ENCODE results near the gene CGB8. TPM values are rescaled to one million over a fixed set of nuclear protein-coding genes. Genes with fewer than 3 reads are reported as not detected.
"Not testable (repeated sequence)": the region's sequence is repeated elsewhere in the genome, so short reads cannot be mapped to it uniquely, and the experiment has no call there.

CGB8 gene
- total RNA-seq, 4 donors from 2014 or later: not detected

DNA sequence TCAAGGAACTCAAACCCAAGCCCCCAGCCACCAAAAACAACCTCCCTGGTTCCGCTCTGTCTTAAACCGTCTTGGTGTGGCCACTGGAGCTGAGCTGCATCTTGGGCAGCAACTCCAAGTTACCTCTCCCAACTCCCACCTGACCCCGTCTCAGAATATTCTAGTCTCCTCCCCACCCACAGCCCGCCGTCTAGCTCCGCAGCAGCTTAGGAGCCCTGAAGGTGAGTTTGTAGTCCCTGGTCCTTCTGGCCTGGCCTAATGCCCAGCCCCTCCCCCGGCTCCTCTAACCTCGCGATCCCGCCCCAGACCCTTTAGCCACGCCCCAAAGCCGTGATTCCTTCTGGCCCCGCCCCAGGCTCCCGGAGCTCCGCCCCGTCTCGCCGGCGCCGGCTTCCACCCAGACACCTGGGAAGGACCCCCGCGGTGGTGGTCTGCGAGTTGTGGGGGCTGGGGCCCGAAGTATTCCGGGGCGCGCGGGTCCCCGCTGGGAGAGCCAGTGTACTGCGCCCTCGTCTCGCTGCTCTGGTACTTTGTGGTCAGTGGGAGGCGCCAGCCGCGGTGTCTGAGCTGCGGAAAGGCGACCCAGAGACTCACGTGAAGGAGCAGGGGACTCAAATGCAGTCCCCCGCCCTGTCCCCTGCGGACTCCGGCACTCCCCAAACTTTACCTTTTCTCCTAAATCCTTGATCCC, 29.5 kb downstream of the CGB8 start:
- Histone ChIP-seq H3K4me1 (peaks cover 0 to 26% (median 19%) of the 10 kb centered on the region in 4 donors), H3K4me3 (peak overlapping the region; percentile 2 to 56 (median 46)), H3K9me3 (no peaks in the 10 kb centered on the region), H3K27me3 (peaks cover 0 to 46% of the 10 kb centered on the region in 2 donors), H3K27ac (no peak overlapping the region), H3K36me3 (peaks cover 0 to 23% (median 4%) of the 10 kb centered on the region in 3 donors)
- 13 to 27% methylated on average over 32 to 36 of the region's 41 CpGs for WGBS, 2 donors
- DNase-seq (ENCODE audit: low spot score in 2 of 2): peak in 1 of 2 donors; percentile 25
- TF ChIP-seq, protein P1, sequence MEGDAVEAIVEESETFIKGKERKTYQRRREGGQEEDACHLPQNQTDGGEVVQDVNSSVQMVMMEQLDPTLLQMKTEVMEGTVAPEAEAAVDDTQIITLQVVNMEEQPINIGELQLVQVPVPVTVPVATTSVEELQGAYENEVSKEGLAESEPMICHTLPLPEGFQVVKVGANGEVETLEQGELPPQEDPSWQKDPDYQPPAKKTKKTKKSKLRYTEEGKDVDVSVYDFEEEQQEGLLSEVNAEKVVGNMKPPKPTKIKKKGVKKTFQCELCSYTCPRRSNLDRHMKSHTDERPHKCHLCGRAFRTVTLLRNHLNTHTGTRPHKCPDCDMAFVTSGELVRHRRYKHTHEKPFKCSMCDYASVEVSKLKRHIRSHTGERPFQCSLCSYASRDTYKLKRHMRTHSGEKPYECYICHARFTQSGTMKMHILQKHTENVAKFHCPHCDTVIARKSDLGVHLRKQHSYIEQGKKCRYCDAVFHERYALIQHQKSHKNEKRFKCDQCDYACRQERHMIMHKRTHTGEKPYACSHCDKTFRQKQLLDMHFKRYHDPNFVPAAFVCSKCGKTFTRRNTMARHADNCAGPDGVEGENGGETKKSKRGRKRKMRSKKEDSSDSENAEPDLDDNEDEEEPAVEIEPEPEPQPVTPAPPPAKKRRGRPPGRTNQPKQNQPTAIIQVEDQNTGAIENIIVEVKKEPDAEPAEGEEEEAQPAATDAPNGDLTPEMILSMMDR (IDR thresholded peaks at IDR 0.05): no peak
- no peak for TF ChIP-seq POLR2A (IDR thresholded peaks at IDR 0.05)
- TF ChIP-seq EP300 (IDR thresholded peaks at IDR 0.05): no peak

DNA sequence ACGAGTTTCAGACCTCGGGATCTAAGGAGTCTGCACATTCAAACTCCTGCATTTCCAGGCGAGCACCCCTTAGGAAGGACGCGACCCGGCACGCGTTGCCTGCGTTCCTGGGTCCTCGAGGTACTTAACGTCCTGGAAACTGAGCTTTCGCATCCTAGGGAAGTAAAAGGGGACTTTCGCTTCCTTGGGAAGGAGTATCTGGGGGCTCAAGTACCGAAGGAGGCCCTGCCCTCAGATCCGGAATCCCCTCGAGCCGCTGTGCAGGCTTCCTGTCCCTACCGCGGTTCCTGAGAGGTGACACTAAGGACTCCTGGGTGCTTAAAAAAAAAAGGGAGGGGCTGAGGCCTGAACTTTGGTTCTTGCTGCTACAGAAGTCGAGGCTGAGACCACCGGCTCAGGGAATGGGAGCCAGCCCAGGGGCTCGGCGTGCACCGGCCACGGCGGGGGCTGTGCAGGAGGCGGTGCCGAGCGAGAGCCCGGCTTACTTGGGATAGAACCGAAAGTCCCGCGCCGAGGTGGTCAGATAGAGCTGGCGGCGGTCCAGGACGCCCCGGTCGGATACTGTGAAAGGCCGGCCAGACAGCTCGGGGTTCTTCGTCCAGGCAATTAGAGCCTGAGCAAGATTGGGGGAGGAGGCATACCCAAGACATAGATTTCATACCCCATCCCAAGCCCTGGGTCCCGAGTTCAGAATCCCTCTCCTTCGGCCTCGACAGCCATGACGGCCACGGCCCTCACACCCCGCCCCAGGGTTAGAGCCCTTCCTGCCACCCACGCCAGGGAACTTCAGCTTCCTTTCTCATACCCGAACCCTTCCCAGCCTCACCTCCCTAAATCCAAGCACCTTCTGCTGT, 30.3 kb downstream of the CGB8 start:
- Histone ChIP-seq H3K4me1 (peaks cover 0 to 26% (median 19%) of the 10 kb centered on the region in 4 donors), H3K4me3 (peak overlapping the region; percentile 6 to 56 (median 46)), H3K27me3 (peaks cover 0 to 46% of the 10 kb centered on the region in 2 donors), H3K36me3 (peaks cover 0 to 30% (median 4%) of the 10 kb centered on the region in 3 donors)
- DNase-seq (ENCODE audit: low spot score in 2 of 2); H3K9me3 ChIP-seq; H3K27ac ChIP-seq: not testable (repeated sequence)
- 1 to 5% methylated on average over 24 to 38 of the region's 50 CpGs for WGBS, 2 donors

DNA sequence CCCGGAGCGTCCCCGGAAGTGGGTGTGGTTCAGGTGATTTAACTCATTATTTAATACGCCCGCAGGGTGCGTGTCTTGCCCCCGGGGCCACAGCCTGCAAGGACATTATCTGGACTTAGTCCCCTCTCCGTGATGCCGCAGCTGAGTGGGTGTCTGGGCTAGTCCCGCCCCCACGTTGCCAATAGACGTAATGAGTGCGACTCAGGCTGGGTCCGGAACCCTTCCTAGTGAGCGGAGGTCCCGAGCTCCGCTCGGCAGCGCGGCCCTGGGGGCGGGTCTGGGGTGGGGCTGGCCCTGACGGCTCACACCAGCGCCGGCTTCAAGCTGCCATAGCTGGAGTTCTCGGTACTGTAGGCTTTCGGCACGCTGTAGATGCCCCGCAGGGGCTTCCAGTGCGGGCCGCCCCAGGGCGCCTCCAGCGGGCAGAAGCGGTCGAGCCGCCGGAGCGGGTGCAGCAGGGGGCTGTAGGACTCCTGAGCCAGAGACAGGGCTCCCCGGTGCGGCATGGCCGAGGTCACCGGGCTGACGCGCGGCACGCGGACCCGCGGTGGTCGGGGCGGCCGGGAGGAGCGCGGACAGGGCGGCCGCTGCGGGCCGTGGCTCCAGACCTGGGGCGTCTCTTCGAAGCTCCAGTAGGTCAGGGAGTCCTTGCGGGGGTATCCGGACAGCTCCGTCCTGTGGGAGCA, 31.1 kb downstream of the CGB8 start:
- 2% methylated on average over 25 to 35 of the region's 62 CpGs for WGBS, 2 donors
- peaks cover 0 to 26% (median 19%) of the 10 kb centered on the region in 4 donors for H3K4me1 ChIP-seq
- H3K36me3 ChIP-seq: peaks cover 0 to 38% (median 4%) of the 10 kb centered on the region in 3 donors
- no peak for DNase-seq (ENCODE audit: low spot score in 2 of 2)
- no peak for TF ChIP-seq EP300 (IDR thresholded peaks at IDR 0.05)
- no peak for TF ChIP-seq POLR2A (IDR thresholded peaks at IDR 0.05)
- TF ChIP-seq, protein P1 (IDR thresholded peaks at IDR 0.05): peak; percentile 37 to 63 (median 42)
- H3K27me3 ChIP-seq: peaks cover 0 to 46% of the 10 kb centered on the region in 2 donors
- H3K9me3 ChIP-seq: no peaks in the 10 kb centered on the region
- peak overlapping the region; percentile 6 to 56 (median 46) for H3K4me3 ChIP-seq
- no peak overlapping the region for H3K27ac ChIP-seq

DNA sequence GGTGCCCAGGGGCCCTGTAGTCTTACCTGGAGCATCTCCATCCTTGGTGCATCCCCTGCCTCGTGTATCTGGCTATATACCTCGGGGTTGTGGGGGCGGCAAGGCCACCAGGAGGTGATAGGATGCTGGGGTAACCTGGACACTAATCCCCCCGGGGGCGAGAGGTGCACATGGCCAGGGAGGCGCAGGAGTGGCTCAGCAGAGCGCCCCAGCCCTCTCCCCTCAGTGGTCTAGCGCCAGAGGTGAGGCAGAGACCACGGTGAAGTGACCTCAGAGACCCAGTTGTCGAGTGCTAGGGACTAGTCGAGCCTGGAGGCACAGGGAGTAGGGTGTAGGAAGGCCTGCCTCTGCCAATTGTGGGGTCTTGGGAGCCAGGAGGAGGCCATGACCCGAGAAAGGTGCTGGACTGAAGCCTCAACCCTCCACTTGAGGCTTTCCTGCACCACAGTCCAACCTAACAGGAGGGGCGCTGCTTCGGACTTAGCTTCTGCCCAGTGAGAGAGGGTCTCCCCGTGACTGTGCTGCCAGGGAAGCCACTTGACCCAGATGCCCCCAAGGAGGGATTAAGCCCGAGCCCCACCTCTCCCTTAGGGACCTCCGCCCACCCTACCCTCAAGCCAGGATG, 31.8 kb downstream of the CGB8 start, which contains the start of gene LHB:
TSS of gene LHB (minus strand) at position 51 of the 625 bp plus-strand sequence. CDS start at position 41, 10 bp downstream.
- DNase-seq (ENCODE audit: low spot score in 2 of 2): no peak
- TF ChIP-seq POLR2A (IDR thresholded peaks at IDR 0.05) (no peak), EP300 (IDR thresholded peaks at IDR 0.05) (no peak)
- TF ChIP-seq, protein P1 (IDR thresholded peaks at IDR 0.05): no peak
- peaks cover 0 to 45% (median 4%) of the 10 kb centered on the region in 3 donors for H3K36me3 ChIP-seq
- H3K4me3 ChIP-seq: peak within 1 kb of the TSS; percentile 6 to 56 (median 44)
- WGBS, 2 donors: 71 to 82% methylated on average over 12 to 17 of the region's 17 CpGs
- no peak within 1 kb of the TSS for H3K27ac ChIP-seq
- H3K27me3 ChIP-seq: peaks cover 0 to 43% of the 10 kb centered on the region in 2 donors
- H3K4me1 ChIP-seq: peaks cover 0 to 26% (median 19%) of the 10 kb centered on the region in 4 donors
- no peaks in the 10 kb centered on the region for H3K9me3 ChIP-seq
